HepG2 (cell line): ENCODE measurements around the gene SCN9A.

Source experiments
- EP300 ChIP-seq, 3 experiments: sonication (generic) in 1 of 3; formaldehyde crosslinking in 1 of 3; IDR thresholded peaks; 2 replicates each; pipeline versions ENCODE4 v1.5.1 to v1.6.1; 2011 to 2020; ENCODE audit warnings: low read depth in 2 of 3, low read length in 2 of 3, borderline replicate concordance in 1 of 3, improper control_type of control experiment in 1 of 3, mild to moderate bottlenecking in 1 of 3, missing genetic modification reagents in 1 of 3, moderate library complexity in 1 of 3
- ZNF275 ChIP-seq: sonication (generic); formaldehyde crosslinking; IDR thresholded peaks from 2 replicates; pipeline ENCODE4 v1.8.0; 2022; ENCODE audit warnings: missing genetic modification reagents, mild to moderate bottlenecking, inconsistent platforms, borderline replicate concordance
- ZNF780A ChIP-seq: sonication (generic); formaldehyde crosslinking; IDR thresholded peaks from 2 replicates; pipeline ENCODE4 v1.8.0; 2022; ENCODE audit warnings: mild to moderate bottlenecking, missing genetic modification reagents, moderate library complexity
- TF ChIP-seq, protein P1 (sequence below): sonication (generic); formaldehyde crosslinking; IDR thresholded peaks from 2 replicates; pipeline ENCODE4 v1.4.0; 2020; ENCODE audit warnings: missing genetic modification reagents
- TF ChIP-seq, protein P2 (sequence below): sonication (generic); formaldehyde crosslinking; IDR thresholded peaks from 2 replicates; pipeline ENCODE4 v1.5.0; 2020; ENCODE audit warnings: mild to moderate bottlenecking, missing genetic modification reagents, moderate library complexity

DNA sequence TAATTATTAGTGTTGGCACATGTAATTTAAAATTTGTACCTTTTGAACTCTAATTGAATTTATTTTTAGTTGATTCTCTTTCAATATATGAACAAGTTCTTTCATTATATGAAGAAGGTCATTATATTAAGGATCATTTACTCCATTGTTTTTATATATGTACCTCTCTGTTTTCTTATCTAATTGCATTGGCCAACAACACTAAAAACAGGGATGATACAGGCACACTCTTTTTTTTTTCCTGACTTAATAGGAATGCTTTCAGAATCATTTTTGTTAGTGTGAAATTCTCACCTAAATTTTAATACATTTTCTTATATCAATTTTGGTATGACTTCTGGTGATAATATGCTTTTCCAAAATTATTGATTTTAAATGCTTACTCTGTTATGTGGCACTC, 173.0 kb downstream of the SCN9A start:
- TF ChIP-seq, protein P1, sequence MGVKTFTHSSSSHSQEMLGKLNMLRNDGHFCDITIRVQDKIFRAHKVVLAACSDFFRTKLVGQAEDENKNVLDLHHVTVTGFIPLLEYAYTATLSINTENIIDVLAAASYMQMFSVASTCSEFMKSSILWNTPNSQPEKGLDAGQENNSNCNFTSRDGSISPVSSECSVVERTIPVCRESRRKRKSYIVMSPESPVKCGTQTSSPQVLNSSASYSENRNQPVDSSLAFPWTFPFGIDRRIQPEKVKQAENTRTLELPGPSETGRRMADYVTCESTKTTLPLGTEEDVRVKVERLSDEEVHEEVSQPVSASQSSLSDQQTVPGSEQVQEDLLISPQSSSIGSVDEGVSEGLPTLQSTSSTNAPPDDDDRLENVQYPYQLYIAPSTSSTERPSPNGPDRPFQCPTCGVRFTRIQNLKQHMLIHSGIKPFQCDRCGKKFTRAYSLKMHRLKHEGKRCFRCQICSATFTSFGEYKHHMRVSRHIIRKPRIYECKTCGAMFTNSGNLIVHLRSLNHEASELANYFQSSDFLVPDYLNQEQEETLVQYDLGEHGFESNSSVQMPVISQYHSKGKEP (CRISPR knock-in tag): no peak
- TF ChIP-seq ZNF780A (CRISPR knock-in tag) (no peak), EP300 (IDR thresholded peaks at IDR 0.05; ENCODE audit: low read depth in 2 of 2, low read length in 2 of 2) (no peak), EP300 (CRISPR knock-in tag; IDR thresholded peaks at IDR 0.05; ENCODE audit: borderline replicate concordance) (no peak), ZNF275 (CRISPR knock-in tag) (no peak)
- TF ChIP-seq, protein P2, sequence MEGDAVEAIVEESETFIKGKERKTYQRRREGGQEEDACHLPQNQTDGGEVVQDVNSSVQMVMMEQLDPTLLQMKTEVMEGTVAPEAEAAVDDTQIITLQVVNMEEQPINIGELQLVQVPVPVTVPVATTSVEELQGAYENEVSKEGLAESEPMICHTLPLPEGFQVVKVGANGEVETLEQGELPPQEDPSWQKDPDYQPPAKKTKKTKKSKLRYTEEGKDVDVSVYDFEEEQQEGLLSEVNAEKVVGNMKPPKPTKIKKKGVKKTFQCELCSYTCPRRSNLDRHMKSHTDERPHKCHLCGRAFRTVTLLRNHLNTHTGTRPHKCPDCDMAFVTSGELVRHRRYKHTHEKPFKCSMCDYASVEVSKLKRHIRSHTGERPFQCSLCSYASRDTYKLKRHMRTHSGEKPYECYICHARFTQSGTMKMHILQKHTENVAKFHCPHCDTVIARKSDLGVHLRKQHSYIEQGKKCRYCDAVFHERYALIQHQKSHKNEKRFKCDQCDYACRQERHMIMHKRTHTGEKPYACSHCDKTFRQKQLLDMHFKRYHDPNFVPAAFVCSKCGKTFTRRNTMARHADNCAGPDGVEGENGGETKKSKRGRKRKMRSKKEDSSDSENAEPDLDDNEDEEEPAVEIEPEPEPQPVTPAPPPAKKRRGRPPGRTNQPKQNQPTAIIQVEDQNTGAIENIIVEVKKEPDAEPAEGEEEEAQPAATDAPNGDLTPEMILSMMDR (CRISPR knock-in tag): no peak
